Prostate gland (tissue), 2 donors: Measurements from ENCODE around the gene INTS1.

Source experiments
- CTCF ChIP-seq, 4 experiments: fragments of 200-600 bp in 2 of 4; fragments of 450-650 bp in 2 of 4; sonication (generic) in 2 of 4; IDR thresholded peaks; 1 replicate in 3 of 4; 2 replicates in 1 of 4; pipeline ENCODE4 v1.5.1; 2016 to 2019; ENCODE audit warnings: antibody characterized with exemption in 4 of 4, mild to moderate bottlenecking in 2 of 4, moderate library complexity in 2 of 4
- POLR2A ChIP-seq: fragments of 450-650 bp; IDR thresholded peaks from one replicate; pipeline ENCODE4 v1.6.1; 2016; ENCODE audit warnings: antibody characterized with exemption, mild to moderate bottlenecking
- POLR2AphosphoS5 ChIP-seq: sonication (generic); formaldehyde crosslinking; IDR thresholded peaks from one replicate; pipeline ENCODE4 v1.6.1; 2017; ENCODE audit warnings: antibody characterized with exemption

DNA sequence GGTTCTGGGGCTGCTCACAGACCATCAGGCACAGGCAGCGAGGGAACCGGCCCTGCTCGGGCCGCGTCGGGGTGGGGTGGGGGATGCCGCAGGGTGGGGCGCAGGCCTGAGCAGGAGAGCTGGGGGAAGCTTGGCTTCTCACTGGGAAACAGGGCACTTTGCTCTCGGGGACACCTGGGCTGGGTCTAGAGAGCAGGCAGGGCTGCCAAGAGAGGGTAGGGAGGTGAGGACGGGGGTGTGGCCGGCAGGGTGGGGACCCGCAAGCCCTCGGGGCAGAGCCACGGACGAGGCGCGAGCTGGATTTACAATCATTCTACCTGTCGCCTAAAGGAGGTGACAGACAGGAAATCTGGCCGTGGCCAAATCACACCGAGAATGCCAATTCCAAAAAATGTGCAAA, 11.1 kb downstream of the INTS1 start:
- no peak for TF ChIP-seq CTCF (IDR thresholded peaks at IDR 0.05)
- no peak for TF ChIP-seq POLR2A
- no peak for TF ChIP-seq POLR2AphosphoS5
